IPS-20b (cell line): ENCODE results near the gene LAMTOR1.

ENCODE experiments used
- H3K27ac ChIP-seq: one replicate; pipeline ENCODE4 v1.5.1; 2013; ENCODE audit warnings: low read length
- H3K27me3 ChIP-seq: 2 replicates; pipeline ENCODE4 v1.6.1; 2013; ENCODE audit warnings: mild to moderate bottlenecking, low read length, inconsistent platforms; ENCODE audit not compliant: insufficient read depth
- H3K36me3 ChIP-seq: 2 replicates; pipeline ENCODE4 v1.6.1; 2013; ENCODE audit warnings: low read depth, mild to moderate bottlenecking, inconsistent platforms, low read length, moderate library complexity; ENCODE audit not compliant: insufficient read depth
- H3K4me1 ChIP-seq: 2 replicates; pipeline ENCODE4 v1.6.1; 2013; ENCODE audit warnings: mild to moderate bottlenecking, control low read depth, inconsistent platforms, low read length, moderate library complexity; ENCODE audit not compliant: insufficient read depth
- H3K4me3 ChIP-seq: 2 replicates; pipeline ENCODE4 v1.5.1; 2013; ENCODE audit warnings: mild to moderate bottlenecking, low read length, inconsistent platforms
- H3K9ac ChIP-seq: 2 replicates; pipeline ENCODE4 v1.6.1; 2013; ENCODE audit warnings: low read depth, mild to moderate bottlenecking, inconsistent platforms, low read length, moderate library complexity
- H3K9me3 ChIP-seq: 2 replicates; pipeline ENCODE4 v1.6.1; 2013; ENCODE audit warnings: mild to moderate bottlenecking, low read depth, low read length, inconsistent platforms; ENCODE audit not compliant: insufficient read depth

Gene LAMTOR1

GRCh38 chr11:72058416-72059034 is 44.6 kb downstream of the LAMTOR1 start:
- Histone ChIP-seq H3K9me3 (no peaks in the 10 kb centered on the region), H3K9ac (no peak overlapping the region), H3K27ac (no peak overlapping the region), H3K36me3 (peaks cover 8% of the 10 kb centered on the region; the same call in 1 of the 2 replicates), H3K27me3 (no peaks in the 10 kb centered on the region), H3K4me3 (no peak overlapping the region), H3K4me1 (no peaks in the 10 kb centered on the region)

- H3K36me3 ChIP-seq, result peaks cover 5% of the 10 kb centered on the region; the same call in 1 of the 2 replicates
- peaks cover 9% of the 10 kb centered on the region; the same call in 1 of the 2 replicates for H3K4me1 ChIP-seq
- no peaks in the 10 kb centered on the region for H3K27me3 ChIP-seq
- H3K27ac ChIP-seq, result peak overlapping the region; percentile 45
- H3K9me3 ChIP-seq, result no peaks in the 10 kb centered on the region
- peak overlapping the region; percentile 30; the same call in 1 of the 2 replicates for H3K9ac ChIP-seq
- H3K4me3 ChIP-seq, result 0 out of 2 replicates have a peak overlapping the region, but pooled peaks have one; percentile 1
These were observed 54.2 kb downstream of the LAMTOR1 start for GRCh38 chr11:72048766-72049460.
